GM19043 (cell line): ENCODE results near the gene KLHL21.
"Not testable (repeated sequence)": the region's sequence is repeated elsewhere in the genome, so short reads cannot be mapped to it uniquely, and the experiment has no call there.

Experiments
- ATAC-seq: cut with Tn5 transposase; IDR thresholded peaks from one replicate; pipeline ENCODE4 v1.9.1; 2021; ENCODE audit warnings: low read depth; ENCODE audit not compliant: unreplicated experiment

Gene KLHL21

GRCh38 chr1:6602669-6603237 is at the start of gene KLHL21:
Gene KLHL21, minus strand, starts transcription at chr1:6602869. Its CDS starts 52 bp downstream, at chr1:6602817.
- ATAC-seq, result peak; percentile 42

- no peak for ATAC-seq
These were observed 49.2 kb upstream of the KLHL21 start for GRCh38 chr1:6651909-6652308.

GRCh38 chr1:6648556-6648955 is 45.9 kb upstream of the KLHL21 start:
- ATAC-seq, result no peak

GRCh38 chr1:6646499-6647148 is 44.0 kb upstream of the KLHL21 start:
- no peak for ATAC-seq

GRCh38 chr1:6645018-6645417 is 42.3 kb upstream of the KLHL21 start:
- ATAC-seq, result no peak

DNA sequence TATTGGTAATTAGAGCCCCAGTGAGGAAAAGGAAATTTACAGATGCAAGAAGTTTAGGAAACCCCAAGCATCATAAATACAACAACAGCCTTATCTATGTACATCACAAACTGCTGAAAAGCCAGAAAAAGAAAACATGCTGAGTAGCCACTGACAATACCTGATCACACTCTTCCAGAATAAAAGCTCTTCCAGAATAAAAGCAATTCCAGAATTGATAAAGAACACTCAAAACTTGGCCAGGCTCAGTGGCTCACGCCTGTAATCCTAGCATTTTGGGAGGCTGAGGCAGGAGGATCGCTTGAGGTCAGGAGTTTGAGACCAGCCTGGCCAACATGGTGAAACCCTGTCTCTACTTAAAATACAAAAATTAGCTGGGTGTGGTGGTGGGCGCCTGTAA is 38.2 kb upstream of the KLHL21 start:
- not testable (repeated sequence) for ATAC-seq

DNA sequence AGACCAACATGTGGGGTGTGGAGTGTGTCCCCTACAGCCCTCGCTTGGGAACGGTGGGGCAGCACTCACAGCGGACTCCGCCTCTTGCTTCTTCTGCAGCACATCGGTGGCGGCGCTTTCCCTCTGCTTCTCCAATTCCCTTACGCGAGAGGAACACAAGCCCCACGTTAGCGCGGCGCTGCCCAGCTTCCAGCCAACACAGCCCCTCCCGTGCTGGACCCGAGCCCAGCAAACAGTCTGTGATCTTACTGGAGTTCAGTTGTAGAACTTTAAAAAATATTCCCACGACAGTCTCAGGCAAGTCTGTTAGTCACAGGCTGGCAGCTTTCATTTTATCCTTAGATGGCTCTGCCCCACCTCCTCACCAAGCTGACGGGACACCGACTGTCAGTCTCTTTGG is 35.6 kb upstream of the KLHL21 start:
- ATAC-seq, result no peak

DNA sequence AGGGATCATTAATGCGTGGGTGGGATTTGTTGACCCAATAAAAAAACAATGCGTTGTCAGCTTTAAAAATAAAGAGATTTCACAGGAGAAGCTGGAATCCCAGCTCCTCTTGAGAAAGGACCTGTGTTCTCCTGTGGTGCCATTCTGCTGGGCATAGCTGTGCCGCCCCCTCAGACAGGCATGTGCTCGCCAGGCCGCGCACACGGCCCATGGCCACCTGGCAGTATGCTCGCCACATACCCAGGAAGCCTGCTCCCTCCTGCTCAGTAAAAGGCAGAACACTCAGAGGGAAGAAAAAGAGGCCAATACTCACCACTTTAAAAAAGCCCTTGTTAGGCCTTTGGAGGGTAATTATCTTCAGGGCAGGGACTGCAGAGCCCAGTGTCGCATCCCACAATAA is 35.1 kb upstream of the KLHL21 start:
- ATAC-seq, result no peak

DNA sequence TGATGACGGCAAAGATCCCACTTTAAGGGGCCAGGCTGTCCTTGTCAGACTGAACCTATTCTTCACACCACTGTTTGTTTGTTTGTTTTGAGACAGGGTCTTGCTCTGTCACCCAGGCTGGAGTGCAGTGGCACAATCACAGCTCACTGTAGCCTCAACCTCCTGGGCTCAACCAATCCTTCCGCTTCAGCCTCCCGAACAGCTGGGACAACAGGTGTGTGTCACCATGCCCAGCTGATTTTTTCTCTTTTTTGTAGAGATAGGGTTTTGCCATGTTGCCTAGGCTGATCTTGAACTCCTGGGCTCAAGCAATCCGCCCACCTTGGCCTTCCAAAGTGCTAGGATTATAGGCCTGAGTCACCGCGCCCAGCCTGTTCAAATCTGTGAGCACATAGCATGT is 34.1 kb upstream of the KLHL21 start:
- ATAC-seq, result not testable (repeated sequence)

DNA sequence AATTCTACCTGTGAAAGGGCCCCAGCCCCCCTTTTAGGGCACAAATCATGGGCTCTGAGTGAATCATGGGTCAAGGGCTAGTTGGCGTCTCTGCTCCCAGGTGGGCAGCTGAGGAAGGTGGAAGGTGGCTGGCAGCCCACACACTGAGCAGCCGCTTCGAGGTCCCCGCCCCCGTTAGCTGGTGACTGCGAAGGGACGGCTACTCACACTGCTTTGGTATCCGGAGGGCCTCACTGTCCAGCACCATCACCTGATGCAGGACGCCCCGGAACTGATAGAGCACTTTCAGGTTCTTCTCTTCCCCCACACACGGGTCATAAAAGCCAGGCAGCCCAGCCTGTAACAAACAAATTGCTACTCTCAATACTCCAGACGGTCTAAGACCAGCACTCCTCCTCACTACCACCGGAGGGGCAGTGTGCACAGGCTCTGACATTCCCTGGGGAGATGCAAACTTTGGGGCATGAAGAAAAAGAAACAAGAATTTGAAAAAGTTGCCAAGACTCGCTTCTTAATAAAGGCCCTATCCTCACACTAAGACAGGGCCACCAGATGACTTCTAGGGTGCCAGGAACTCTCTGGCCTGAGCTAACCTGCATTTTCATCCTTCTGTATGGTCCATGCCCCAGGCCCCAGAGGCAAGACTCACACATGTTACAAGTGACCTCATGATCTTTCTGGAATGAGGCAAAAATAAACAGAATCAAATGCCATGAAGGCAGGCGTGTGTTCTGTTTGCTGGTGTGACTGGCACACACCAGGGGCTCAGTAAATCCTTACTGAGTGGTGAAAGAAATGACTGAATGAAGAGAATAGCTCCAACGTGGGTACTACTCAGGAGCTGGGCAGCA is 33.5 kb upstream of the KLHL21 start:
- ATAC-seq, result no peak

DNA sequence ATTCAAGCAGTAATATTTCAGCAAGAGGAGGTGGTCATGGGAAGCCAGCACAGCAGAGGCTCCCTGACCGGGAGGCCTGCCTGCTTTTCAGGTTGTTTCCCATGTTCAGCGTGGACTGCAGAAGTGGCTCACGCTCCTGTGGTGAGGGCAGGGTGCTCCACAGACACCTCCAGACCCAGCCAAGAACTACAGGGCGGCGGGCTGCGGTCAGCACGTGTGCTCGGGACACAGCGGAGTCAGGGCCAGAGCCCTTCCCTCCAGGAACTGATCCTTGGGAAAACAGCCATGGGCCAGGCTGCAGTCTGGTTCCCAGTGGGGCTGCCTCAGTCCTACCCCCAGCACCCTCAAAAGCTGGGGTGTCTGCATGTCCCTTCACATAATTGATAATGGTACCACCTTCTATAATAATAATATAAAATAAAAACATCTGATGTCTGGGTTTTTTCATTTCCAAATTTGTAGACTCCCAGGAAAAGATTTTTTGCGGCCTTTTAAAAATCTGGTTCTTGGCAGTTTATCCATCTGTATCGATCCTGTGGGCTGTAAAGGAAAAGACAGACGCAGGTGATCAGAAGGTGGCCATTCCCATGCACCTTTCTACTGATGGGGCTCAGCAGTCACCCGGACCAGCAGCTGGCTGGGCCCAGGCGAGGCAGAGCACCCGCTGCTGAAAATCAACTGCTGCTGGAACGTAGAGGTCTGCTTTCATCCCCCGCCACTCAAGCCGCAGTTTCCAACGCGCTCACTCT is 32.7 kb upstream of the KLHL21 start:
- no peak for ATAC-seq

GRCh38 chr1:6634371-6635052 is 31.8 kb upstream of the KLHL21 start:
- ATAC-seq, result no peak

- no peak for ATAC-seq
These were observed 30.2 kb upstream of the KLHL21 start for GRCh38 chr1:6632588-6633514.

DNA sequence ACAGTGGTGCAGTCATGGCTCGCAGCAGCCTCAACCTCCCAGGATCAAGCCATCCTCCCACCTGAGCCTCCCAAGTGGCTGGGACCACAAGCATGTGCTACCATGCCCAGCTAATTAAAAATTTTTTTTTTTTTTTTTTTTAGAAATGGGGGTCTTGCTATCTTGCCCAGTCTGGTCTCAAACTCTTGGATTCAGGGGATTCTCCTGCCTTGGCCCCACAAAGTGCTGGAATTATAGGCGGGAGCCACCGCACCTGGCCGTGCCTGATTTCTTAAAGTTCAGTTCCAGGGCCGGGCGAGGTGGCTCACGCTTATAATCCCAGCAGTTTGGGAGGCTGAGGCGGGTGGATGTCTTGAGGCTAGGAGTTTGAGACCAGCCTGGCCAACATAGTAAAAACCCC is 28.4 kb upstream of the KLHL21 start:
- ATAC-seq, result no peak

GRCh38 chr1:6630027-6630426 is 27.4 kb upstream of the KLHL21 start:
- ATAC-seq, result no peak

GRCh38 chr1:6628971-6629479 is 26.4 kb upstream of the KLHL21 start:
- no peak for ATAC-seq

DNA sequence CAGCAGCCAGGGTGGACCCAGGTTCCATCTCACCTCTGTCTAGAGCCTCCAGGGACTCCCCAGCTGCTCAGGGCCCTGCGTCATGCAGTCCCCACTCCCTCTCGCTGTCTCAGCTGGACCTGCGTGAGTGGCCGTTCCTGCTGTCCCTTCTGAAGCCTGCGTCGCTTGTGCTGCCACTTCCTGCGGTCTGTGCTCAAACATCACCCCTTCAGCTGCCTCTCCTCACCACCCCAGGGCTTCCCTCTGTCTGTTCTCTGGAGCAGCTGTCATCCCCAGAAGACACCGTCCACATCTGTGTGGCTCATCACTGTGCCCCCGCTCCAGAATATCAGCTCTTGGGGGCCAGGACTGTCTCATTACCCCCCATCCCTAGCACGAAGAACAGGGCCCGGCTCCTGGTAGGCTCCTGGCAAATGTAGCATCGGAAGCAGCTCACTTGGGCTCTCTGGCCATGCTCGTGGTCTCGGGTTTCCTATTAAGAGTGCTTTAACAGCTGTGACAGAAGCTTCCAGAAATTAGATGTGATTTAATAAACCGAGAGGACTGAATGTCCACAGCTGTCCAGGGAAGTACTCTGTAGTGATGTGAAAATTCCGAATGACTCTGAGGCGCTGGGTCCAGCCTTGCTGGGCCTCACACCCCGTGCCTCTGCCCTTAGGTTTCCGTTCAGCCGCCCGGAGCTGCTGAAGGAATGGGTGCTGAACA is 25.3 kb upstream of the KLHL21 start:
- no peak for ATAC-seq

DNA sequence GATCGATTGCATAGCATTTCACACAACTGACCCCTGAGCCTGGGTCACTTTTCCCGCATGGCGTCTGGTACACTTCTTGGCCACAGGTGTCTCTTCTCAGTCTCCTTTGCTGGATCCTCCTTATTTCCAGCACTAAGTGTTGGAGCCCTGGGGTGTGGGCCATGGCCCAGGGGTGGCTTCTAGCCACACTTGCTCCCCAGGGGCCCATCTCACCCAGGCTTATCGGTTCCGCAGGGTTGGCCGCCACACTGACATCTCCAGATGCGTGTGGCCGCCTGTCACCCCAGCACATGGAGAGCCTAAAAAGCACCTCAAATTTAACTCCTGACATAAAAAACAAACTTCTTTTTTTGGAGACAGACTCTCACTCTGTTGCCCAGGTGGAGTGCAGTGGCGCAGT is 24.4 kb upstream of the KLHL21 start:
- no peak for ATAC-seq
